H1 (cell line): ENCODE results near the gene OR1C1. TPM values are rescaled to one million over a fixed set of nuclear protein-coding genes. Genes with fewer than 3 reads are reported as not detected.

Experiments used
- CTCF ChIA-PET: fragments of 300-600 bp; sonication (Branson Sonifier 250); formaldehyde crosslinking; loops from one replicate; lab custom pipeline; 2021; ENCODE audit not compliant: partially characterized antibody; lab: Charles Lee
- POLR2A ChIA-PET: fragments of 300-600 bp; sonication (Branson Sonifier 250); formaldehyde crosslinking; loops from one replicate; lab custom pipeline; 2021; ENCODE audit warnings: inconsistent platforms; ENCODE audit not compliant: partially characterized antibody; lab: Charles Lee
- DNase-seq, 2 experiments: peaks; one replicate each; pipeline versions ENCODE4 v3.0.0 to v3.0.0-alpha.2; 2010 to 2022; ENCODE audit warnings: low spot score in 2 of 2, low read depth in 1 of 2, mixed read lengths in 1 of 2
- FAIRE-seq: peaks from 2 replicates; lab custom pipeline; 2011; peaks lifted over from hg19 to GRCh38; lab: Jason Lieb, UNC
- H2AFZ ChIP-seq: 2 replicates; pipeline ENCODE4 v1.8.1; 2012; ENCODE audit warnings: low read length, inconsistent platforms
- H2AK5ac ChIP-seq: 2 replicates; pipeline ENCODE4 v1.6.1; 2013; ENCODE audit warnings: low read depth, low read length
- H2BK120ac ChIP-seq: replicated peaks from 2 replicates; pipeline ENCODE3; 2013; ENCODE audit warnings: low read depth, low read length, inconsistent platforms
- H2BK12ac ChIP-seq: 2 replicates; pipeline ENCODE4 v1.6.1; 2013; ENCODE audit warnings: low read depth, low read length
- H2BK15ac ChIP-seq: 2 replicates; pipeline ENCODE4 v1.6.1; 2013; ENCODE audit warnings: low read length
- H2BK20ac ChIP-seq: 2 replicates; pipeline ENCODE4 v1.6.1; 2013; ENCODE audit warnings: low read length
- H2BK5ac ChIP-seq: 2 replicates; pipeline ENCODE4 v1.6.1; 2013; ENCODE audit warnings: low read depth, low read length
- H3K14ac ChIP-seq: 2 replicates; pipeline ENCODE4 v1.6.1; 2013; ENCODE audit warnings: inconsistent platforms; ENCODE audit not compliant: insufficient read length
- H3K18ac ChIP-seq: 2 replicates; pipeline ENCODE4 v1.6.1; 2013; ENCODE audit warnings: low read length; ENCODE audit errors: extremely low read depth
- H3K23ac ChIP-seq: 2 replicates; pipeline ENCODE4 v1.6.1; 2013; ENCODE audit warnings: inconsistent platforms; ENCODE audit not compliant: insufficient read length
- H3K23me2 ChIP-seq: 2 replicates; pipeline ENCODE4 v1.6.1; 2013; ENCODE audit warnings: low read depth, low read length
- H3K27ac ChIP-seq: 2 replicates; pipeline ENCODE4 v1.6.1; 2011; ENCODE audit warnings: low read depth, low read length, inconsistent platforms
- H3K27me3 ChIP-seq, 4 experiments: replicated peaks in 1 of 4; 1 replicate in 1 of 4; 2 replicates in 3 of 4; pipeline versions ENCODE4 v1.6.1 to v1.8.1; 2011 to 2013; ENCODE audit warnings: low read length in 3 of 4, mild to moderate bottlenecking in 3 of 4, inconsistent platforms in 2 of 4, mixed read lengths in 2 of 4, moderate library complexity in 1 of 4; ENCODE audit not compliant: control insufficient read depth in 3 of 4, insufficient read depth in 3 of 4; ENCODE audit errors: extremely low read depth in 1 of 4
- H3K36me3 ChIP-seq, 4 experiments: 2 replicates each; pipeline versions ENCODE4 v1.6.1 to v1.8.1; 2011 to 2013; ENCODE audit warnings: mild to moderate bottlenecking in 4 of 4, low read length in 3 of 4, moderate library complexity in 2 of 4, control low read depth in 1 of 4, inconsistent platforms in 1 of 4; ENCODE audit not compliant: insufficient read depth in 4 of 4, control insufficient read depth in 2 of 4
- H3K4ac ChIP-seq: replicated peaks from 2 replicates; pipeline ENCODE3; 2013; ENCODE audit warnings: low read length, low read depth, mixed read lengths, inconsistent platforms; ENCODE audit not compliant: insufficient read length
- H3K4me1 ChIP-seq, 4 experiments: replicated peaks in 1 of 4; 1 replicate in 1 of 4; 2 replicates in 3 of 4; pipeline versions ENCODE4 v1.6.1 to v1.8.1; 2011 to 2013; ENCODE audit warnings: low read length in 3 of 4, inconsistent platforms in 2 of 4, mixed read lengths in 1 of 4; ENCODE audit not compliant: insufficient read depth in 4 of 4, control insufficient read depth in 3 of 4
- H3K4me2 ChIP-seq, 2 experiments: 2 replicates each; pipeline versions ENCODE4 v1.6.1 to v1.8.1; 2011 to 2013; ENCODE audit warnings: low read depth in 2 of 2, low read length in 2 of 2, control low read depth in 1 of 2, inconsistent platforms in 1 of 2, mild to moderate bottlenecking in 1 of 2; ENCODE audit not compliant: insufficient read depth in 1 of 2
- H3K4me3 ChIP-seq, 4 experiments: fragments of 200-600, 300-600 bp in 1 of 4; sonication (generic), shearing (Covaris generic), sonication (Bioruptor Twin) in 1 of 4; 2 replicates each; pipeline versions ENCODE4 v1.5.1 to v1.8.1; 2011 to 2016; ENCODE audit warnings: low read length in 4 of 4, low read depth in 3 of 4, control low read depth in 2 of 4, inconsistent platforms in 2 of 4, mild to moderate bottlenecking in 2 of 4, mixed read lengths in 1 of 4, moderate library complexity in 1 of 4; ENCODE audit not compliant: insufficient read depth in 2 of 4; ENCODE audit errors: extremely low read depth in 1 of 4
- H3K56ac ChIP-seq: replicated peaks from 2 replicates; pipeline ENCODE3; 2013; ENCODE audit warnings: low read depth, mild to moderate bottlenecking, mixed read lengths, low read length, inconsistent platforms; ENCODE audit not compliant: insufficient read length
- H3K79me1 ChIP-seq: 2 replicates; pipeline ENCODE4 v1.6.1; 2013; ENCODE audit warnings: low read depth, low read length, control low read depth
- H3K79me2 ChIP-seq, 2 experiments: 2 replicates each; pipeline versions ENCODE4 v1.6.1 to v1.8.1; 2012 to 2013; ENCODE audit warnings: low read length in 2 of 2, mild to moderate bottlenecking in 2 of 2, inconsistent platforms in 1 of 2; ENCODE audit not compliant: insufficient read depth in 2 of 2, control insufficient read depth in 1 of 2
- H3K9ac ChIP-seq, 4 experiments: replicated peaks in 1 of 4; 1 replicate in 1 of 4; 2 replicates in 3 of 4; pipeline versions ENCODE4 v1.6.1 to v1.8.1; 2011 to 2013; ENCODE audit warnings: low read depth in 3 of 4, low read length in 3 of 4, control low read depth in 2 of 4, mild to moderate bottlenecking in 2 of 4, moderate library complexity in 2 of 4, inconsistent platforms in 1 of 4; ENCODE audit errors: extremely low read depth in 1 of 4
- H3K9me3 ChIP-seq, 2 experiments: 2 replicates each; pipeline versions ENCODE4 v1.6.1 to v1.8.1; 2012 to 2013; ENCODE audit warnings: mild to moderate bottlenecking in 2 of 2, moderate library complexity in 2 of 2, control low read depth in 1 of 2, inconsistent platforms in 1 of 2, low read depth in 1 of 2, low read length in 1 of 2, mixed read lengths in 1 of 2; ENCODE audit not compliant: insufficient read depth in 2 of 2
- H4K20me1 ChIP-seq, 2 experiments: replicated peaks in 1 of 2; 2 replicates each; pipeline versions ENCODE3 to v1.8.1; 2011 to 2013; ENCODE audit warnings: inconsistent platforms in 2 of 2, low read length in 2 of 2, mild to moderate bottlenecking in 1 of 2; ENCODE audit not compliant: insufficient read depth in 2 of 2, control insufficient read depth in 1 of 2
- H4K5ac ChIP-seq: 2 replicates; pipeline ENCODE4 v1.6.1; 2013; ENCODE audit warnings: low read length, low read depth, mixed read lengths, inconsistent platforms; ENCODE audit not compliant: insufficient read length
- H4K8ac ChIP-seq: 2 replicates; pipeline ENCODE4 v1.8.0; 2013; ENCODE audit warnings: mild to moderate bottlenecking, moderate library complexity, low read length, inconsistent platforms; ENCODE audit not compliant: insufficient read depth; ENCODE audit errors: extremely low read depth
- H4K91ac ChIP-seq: replicated peaks from 2 replicates; pipeline ENCODE3; 2013; ENCODE audit warnings: low read length, mixed read lengths, inconsistent platforms; ENCODE audit not compliant: insufficient read length
- BACH1 ChIP-seq: IDR thresholded peaks from 2 replicates; pipeline ENCODE4 v1.6.1; 2012; ENCODE audit warnings: low read length, improper control_type of control experiment
- BRCA1 ChIP-seq: IDR thresholded peaks from 2 replicates; pipeline ENCODE4 v1.6.1; 2012; ENCODE audit warnings: low read depth, low read length, improper control_type of control experiment
- CEBPB ChIP-seq: IDR thresholded peaks from 2 replicates; pipeline ENCODE4 v1.6.1; 2012; ENCODE audit warnings: low read depth, low read length
- CHD1 ChIP-seq: IDR thresholded peaks from 2 replicates; pipeline ENCODE4 v1.6.1; 2012; ENCODE audit warnings: low read depth, low read length, improper control_type of control experiment
- EZH2 ChIP-seq: fragments of 200-600 bp; sonication (generic); IDR thresholded peaks from 2 replicates; pipeline ENCODE4 v1.7.1; 2012; ENCODE audit warnings: low read depth, mild to moderate bottlenecking, moderate library complexity, low read length, inconsistent platforms; ENCODE audit not compliant: severe bottlenecking
- KDM5A ChIP-seq: fragments of 200-600 bp; IDR thresholded peaks from 2 replicates; pipeline ENCODE4 v1.7.1; 2012; ENCODE audit warnings: mild to moderate bottlenecking, low read length, inconsistent platforms, mixed read lengths
- RFX5 ChIP-seq: IDR thresholded peaks from 2 replicates; pipeline ENCODE4 v1.6.1; 2011; ENCODE audit warnings: low read depth, low read length, improper control_type of control experiment, borderline replicate concordance
- RXRA ChIP-seq: IDR thresholded peaks from 2 replicates; pipeline ENCODE4 v1.6.1; 2011; ENCODE audit warnings: low read depth, mild to moderate bottlenecking, low read length, moderate library complexity; ENCODE audit not compliant: insufficient read depth
- SAP30 ChIP-seq: fragments of 300-600 bp; sonication (generic); IDR thresholded peaks from 2 replicates; pipeline ENCODE4 v1.7.1; 2012; ENCODE audit warnings: low read length, moderate library complexity, mild to moderate bottlenecking, inconsistent platforms; ENCODE audit not compliant: insufficient read depth, insufficient replicate concordance
- SIRT6 ChIP-seq: IDR thresholded peaks from one replicate; pipeline ENCODE4 v1.7.1; 2012; ENCODE audit warnings: low read length, inconsistent platforms
- SIX5 ChIP-seq: IDR thresholded peaks from 2 replicates; pipeline ENCODE4 v1.6.1; 2011; ENCODE audit warnings: mild to moderate bottlenecking, low read depth, low read length
- SP2 ChIP-seq: IDR thresholded peaks from 2 replicates; pipeline ENCODE4 v1.6.1; 2012; ENCODE audit warnings: mild to moderate bottlenecking, low read length, inconsistent platforms
- SUZ12 ChIP-seq: fragments of 200-600 bp; sonication (generic); IDR thresholded peaks from 2 replicates; pipeline ENCODE4 v1.6.1; 2012; ENCODE audit warnings: mild to moderate bottlenecking, inconsistent platforms, low read length, moderate library complexity, mixed read lengths
- TCF12 ChIP-seq: IDR thresholded peaks from 2 replicates; pipeline ENCODE4 v1.6.1; 2011; ENCODE audit warnings: low read depth, mild to moderate bottlenecking, low read length
- WGBS, 2 experiments: shearing (Covaris generic) in 1 of 2; methylation state at CpG; one replicate each; pipeline versions ENCODE4 v1.1.6 to v1.1.7; 2013 to 2015; ENCODE audit warnings: low lambda C conversion rate in 2 of 2, mixed read lengths in 2 of 2, inconsistent platforms in 1 of 2, low coverage in 1 of 2, missing lambda C conversion rate in 1 of 2; ENCODE audit not compliant: insufficient replicate concordance in 2 of 2, insufficient coverage in 1 of 2, insufficient read length in 1 of 2; ENCODE audit errors: extremely low coverage in 1 of 2, missing lambda C conversion rate in 1 of 2; 5-methylcytosine and 5-hydroxymethylcytosine counted together
- polyA plus RNA-seq, 7 experiments: library from polyadenylated mRNA; depleted of rRNA in 3 of 7; stranded (reverse) in 5 of 7; unstranded in 2 of 7; fragments of >200 nt in 5 of 7; fragments of 200-250 nt in 2 of 7; gene quantifications; 1 replicate in 5 of 7; 2 replicates in 1 of 7; 4 replicates in 1 of 7; pipeline versions ENCODE4 v1.2.1 to v1.2.3, GENCODE V29; 2011 to 2013; ENCODE audit warnings: missing spikeins in 2 of 7, mixed read lengths in 2 of 7
- total RNA-seq: library from RNA; stranded (reverse); fragmentation: NEBNext Ultra II Directional; extraction: Animal tissue kit (Norgen Biotek cat#: 25700); gene quantifications from 2 replicates; pipeline ENCODE4 v1.2.1, GENCODE V29; 2021
- TF ChIP-seq, protein P1 (sequence below): IDR thresholded peaks from 2 replicates; pipeline ENCODE4 v1.6.1; 2012; ENCODE audit warnings: inconsistent platforms

The OR1C1 gene
- total and polyA plus RNA-seq, 2 of the 8 experiments (the other 6 are each of a cell fraction or from before 2014, with no cell fraction given) = not detected

- H2BK12ac ChIP-seq = no peak overlapping the region
- H2BK20ac ChIP-seq = no peak overlapping the region
- H3K79me1 ChIP-seq = no peaks in the 10 kb centered on the region
- no peak overlapping the region for H3K18ac ChIP-seq
- H3K4ac ChIP-seq = no peak overlapping the region
- no peak overlapping the region for H2BK15ac ChIP-seq
- no peaks in the 10 kb centered on the region for H3K36me3 ChIP-seq
- H3K56ac ChIP-seq = no peak overlapping the region
- POLR2A ChIA-PET = no interaction called here
- H3K9me3 ChIP-seq = peaks cover 64 to 65% of the 10 kb centered on the region in 2 experiments
- H2AFZ ChIP-seq = no peak overlapping the region
- no peak overlapping the region for H3K4me2 ChIP-seq
- H3K4me1 ChIP-seq = no peaks in the 10 kb centered on the region
- CTCF ChIA-PET = no interaction called here
- H2BK5ac ChIP-seq = no peak overlapping the region
- FAIRE-seq (no peak), DNase-seq (no peak)
- no peak overlapping the region for H2AK5ac ChIP-seq
- no peak overlapping the region for H3K4me3 ChIP-seq
- no peak overlapping the region for H3K27ac ChIP-seq
- H4K20me1 ChIP-seq = no peaks in the 10 kb centered on the region
- no peaks in the 10 kb centered on the region for H3K23me2 ChIP-seq
- H4K91ac ChIP-seq = no peak overlapping the region
- no peak overlapping the region for H3K23ac ChIP-seq
- H3K27me3 ChIP-seq = no peaks in the 10 kb centered on the region
- no peak overlapping the region for H4K5ac ChIP-seq
- no peak overlapping the region for H3K9ac ChIP-seq
- no peak overlapping the region for H4K8ac ChIP-seq
- no peak overlapping the region for H2BK120ac ChIP-seq
- H3K14ac ChIP-seq = no peak overlapping the region
- no peaks in the 10 kb centered on the region for H3K79me2 ChIP-seq
- WGBS, 2 experiments = 71% methylated on average over 5 of the region's 5 CpGs; no CpG with 5 or more reads in 1 of the 2 experiments
- TF ChIP-seq RXRA (no peak), KDM5A (no peak), EZH2 (no peak), CHD1 (no peak), SIRT6 (no peak), BRCA1 (no peak), TCF12 (no peak), SIX5 (no peak), SP2 (no peak), SUZ12 (no peak), SAP30 (no peak), CEBPB (no peak), RFX5 (no peak), BACH1 (no peak)
- TF ChIP-seq, protein P1, sequence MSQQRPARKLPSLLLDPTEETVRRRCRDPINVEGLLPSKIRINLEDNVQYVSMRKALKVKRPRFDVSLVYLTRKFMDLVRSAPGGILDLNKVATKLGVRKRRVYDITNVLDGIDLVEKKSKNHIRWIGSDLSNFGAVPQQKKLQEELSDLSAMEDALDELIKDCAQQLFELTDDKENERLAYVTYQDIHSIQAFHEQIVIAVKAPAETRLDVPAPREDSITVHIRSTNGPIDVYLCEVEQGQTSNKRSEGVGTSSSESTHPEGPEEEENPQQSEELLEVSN = no peak
Observed at GRCh38 chr1:247741756-247742155, 18.6 kb downstream of the OR1C1 start.
